ENCODE results near the gene PFDN1. TPM values are rescaled to one million over a fixed set of nuclear protein-coding genes. Genes with fewer than 3 reads are reported as not detected.

PFDN1 gene
- total and polyA plus RNA-seq, 4 donors, result 14.0 to 30.8 (median 20.7) TPM

DNA sequence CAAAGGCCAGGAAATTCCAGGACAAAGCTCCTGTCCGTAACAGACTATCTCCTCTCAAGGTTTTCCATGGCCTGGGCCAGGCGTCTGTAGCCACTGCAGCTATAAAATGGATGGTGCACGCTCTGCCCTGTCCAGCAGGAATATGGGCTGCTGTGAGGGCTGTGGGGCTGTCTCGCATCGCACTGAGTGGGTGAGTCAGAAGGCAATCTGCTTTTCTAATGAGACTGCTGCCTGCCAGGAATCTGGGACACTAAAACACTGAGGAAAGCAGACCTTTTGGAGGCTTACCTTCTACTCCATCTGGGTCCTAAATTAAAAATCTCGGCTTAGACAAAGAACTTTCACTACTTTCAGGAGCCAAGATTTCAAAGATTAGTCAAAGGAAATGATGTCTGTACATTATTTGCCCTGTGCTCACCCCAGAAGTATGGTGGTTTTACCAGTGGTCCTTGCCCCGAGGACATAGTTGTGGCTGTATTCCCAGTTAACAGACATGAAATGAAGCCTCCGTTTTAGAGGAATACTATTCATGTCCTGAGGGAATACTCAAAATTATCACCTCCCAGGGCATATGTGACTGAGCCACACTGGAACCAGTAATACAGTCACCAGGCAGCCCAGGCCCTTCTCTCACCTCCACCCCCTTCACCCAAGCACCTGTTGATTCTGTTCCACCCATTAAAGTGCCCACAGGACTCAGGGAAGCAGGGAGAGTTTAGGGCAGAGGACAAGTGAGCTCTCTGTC is 56.4 kb downstream of the PFDN1 start:
- Histone ChIP-seq H3K36me3 (ENCODE audit: control insufficient read depth in 4 of 4, insufficient read depth in 3 of 4, low read depth in 1 of 4, low read length in 3 of 4) (peaks cover 0 to 19% (median 5%) of the 10 kb centered on the region in 4 donors), H3K27me3 (ENCODE audit: control insufficient read depth in 4 of 4, insufficient read depth in 4 of 4, low read length in 3 of 4) (no peaks in the 10 kb centered on the region), H3K9ac (ENCODE audit: low read depth in 1 of 2, low read length in 2 of 2) (no peak overlapping the region), H3K4me3 (ENCODE audit: low read depth in 1 of 3, low read length in 3 of 3) (no peak overlapping the region), H3K9me3 (ENCODE audit: control insufficient read depth in 4 of 4, low read length in 3 of 4) (no peaks in the 10 kb centered on the region), H3K27ac (ENCODE audit: low read depth in 1 of 2, low read length in 2 of 2) (no peak overlapping the region), H3K4me1 (ENCODE audit: control insufficient read depth in 4 of 4, insufficient read depth in 4 of 4, low read length in 3 of 4) (peaks cover 0 to 8% (median 8%) of the 10 kb centered on the region in 4 donors)
- no peak for DNase-seq (ENCODE audit: low spot score)
- WGBS, result 83% methylated on average over 8 of the region's 8 CpGs
- no peak for TF ChIP-seq GABPA (IDR thresholded peaks at IDR 0.05 in 1 of 2, conservative IDR thresholded peaks at IDR 0.05 in 1 of 2)
- TF ChIP-seq, protein P1, sequence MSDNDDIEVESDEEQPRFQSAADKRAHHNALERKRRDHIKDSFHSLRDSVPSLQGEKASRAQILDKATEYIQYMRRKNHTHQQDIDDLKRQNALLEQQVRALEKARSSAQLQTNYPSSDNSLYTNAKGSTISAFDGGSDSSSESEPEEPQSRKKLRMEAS (IDR thresholded peaks at IDR 0.05), result no peak
- TF ChIP-seq, protein P2, sequence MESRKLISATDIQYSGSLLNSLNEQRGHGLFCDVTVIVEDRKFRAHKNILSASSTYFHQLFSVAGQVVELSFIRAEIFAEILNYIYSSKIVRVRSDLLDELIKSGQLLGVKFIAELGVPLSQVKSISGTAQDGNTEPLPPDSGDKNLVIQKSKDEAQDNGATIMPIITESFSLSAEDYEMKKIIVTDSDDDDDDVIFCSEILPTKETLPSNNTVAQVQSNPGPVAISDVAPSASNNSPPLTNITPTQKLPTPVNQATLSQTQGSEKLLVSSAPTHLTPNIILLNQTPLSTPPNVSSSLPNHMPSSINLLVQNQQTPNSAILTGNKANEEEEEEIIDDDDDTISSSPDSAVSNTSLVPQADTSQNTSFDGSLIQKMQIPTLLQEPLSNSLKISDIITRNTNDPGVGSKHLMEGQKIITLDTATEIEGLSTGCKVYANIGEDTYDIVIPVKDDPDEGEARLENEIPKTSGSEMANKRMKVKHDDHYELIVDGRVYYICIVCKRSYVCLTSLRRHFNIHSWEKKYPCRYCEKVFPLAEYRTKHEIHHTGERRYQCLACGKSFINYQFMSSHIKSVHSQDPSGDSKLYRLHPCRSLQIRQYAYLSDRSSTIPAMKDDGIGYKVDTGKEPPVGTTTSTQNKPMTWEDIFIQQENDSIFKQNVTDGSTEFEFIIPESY (IDR thresholded peaks at IDR 0.05), result no peak
- TF ChIP-seq, protein P3, sequence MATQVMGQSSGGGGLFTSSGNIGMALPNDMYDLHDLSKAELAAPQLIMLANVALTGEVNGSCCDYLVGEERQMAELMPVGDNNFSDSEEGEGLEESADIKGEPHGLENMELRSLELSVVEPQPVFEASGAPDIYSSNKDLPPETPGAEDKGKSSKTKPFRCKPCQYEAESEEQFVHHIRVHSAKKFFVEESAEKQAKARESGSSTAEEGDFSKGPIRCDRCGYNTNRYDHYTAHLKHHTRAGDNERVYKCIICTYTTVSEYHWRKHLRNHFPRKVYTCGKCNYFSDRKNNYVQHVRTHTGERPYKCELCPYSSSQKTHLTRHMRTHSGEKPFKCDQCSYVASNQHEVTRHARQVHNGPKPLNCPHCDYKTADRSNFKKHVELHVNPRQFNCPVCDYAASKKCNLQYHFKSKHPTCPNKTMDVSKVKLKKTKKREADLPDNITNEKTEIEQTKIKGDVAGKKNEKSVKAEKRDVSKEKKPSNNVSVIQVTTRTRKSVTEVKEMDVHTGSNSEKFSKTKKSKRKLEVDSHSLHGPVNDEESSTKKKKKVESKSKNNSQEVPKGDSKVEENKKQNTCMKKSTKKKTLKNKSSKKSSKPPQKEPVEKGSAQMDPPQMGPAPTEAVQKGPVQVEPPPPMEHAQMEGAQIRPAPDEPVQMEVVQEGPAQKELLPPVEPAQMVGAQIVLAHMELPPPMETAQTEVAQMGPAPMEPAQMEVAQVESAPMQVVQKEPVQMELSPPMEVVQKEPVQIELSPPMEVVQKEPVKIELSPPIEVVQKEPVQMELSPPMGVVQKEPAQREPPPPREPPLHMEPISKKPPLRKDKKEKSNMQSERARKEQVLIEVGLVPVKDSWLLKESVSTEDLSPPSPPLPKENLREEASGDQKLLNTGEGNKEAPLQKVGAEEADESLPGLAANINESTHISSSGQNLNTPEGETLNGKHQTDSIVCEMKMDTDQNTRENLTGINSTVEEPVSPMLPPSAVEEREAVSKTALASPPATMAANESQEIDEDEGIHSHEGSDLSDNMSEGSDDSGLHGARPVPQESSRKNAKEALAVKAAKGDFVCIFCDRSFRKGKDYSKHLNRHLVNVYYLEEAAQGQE (IDR thresholded peaks at IDR 0.05), result no peak
- TF ChIP-seq, protein P4, sequence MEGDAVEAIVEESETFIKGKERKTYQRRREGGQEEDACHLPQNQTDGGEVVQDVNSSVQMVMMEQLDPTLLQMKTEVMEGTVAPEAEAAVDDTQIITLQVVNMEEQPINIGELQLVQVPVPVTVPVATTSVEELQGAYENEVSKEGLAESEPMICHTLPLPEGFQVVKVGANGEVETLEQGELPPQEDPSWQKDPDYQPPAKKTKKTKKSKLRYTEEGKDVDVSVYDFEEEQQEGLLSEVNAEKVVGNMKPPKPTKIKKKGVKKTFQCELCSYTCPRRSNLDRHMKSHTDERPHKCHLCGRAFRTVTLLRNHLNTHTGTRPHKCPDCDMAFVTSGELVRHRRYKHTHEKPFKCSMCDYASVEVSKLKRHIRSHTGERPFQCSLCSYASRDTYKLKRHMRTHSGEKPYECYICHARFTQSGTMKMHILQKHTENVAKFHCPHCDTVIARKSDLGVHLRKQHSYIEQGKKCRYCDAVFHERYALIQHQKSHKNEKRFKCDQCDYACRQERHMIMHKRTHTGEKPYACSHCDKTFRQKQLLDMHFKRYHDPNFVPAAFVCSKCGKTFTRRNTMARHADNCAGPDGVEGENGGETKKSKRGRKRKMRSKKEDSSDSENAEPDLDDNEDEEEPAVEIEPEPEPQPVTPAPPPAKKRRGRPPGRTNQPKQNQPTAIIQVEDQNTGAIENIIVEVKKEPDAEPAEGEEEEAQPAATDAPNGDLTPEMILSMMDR (IDR thresholded peaks at IDR 0.05; ENCODE audit: low read depth, low read length, missing input control), result no peak
- TF ChIP-seq RAD21 (IDR thresholded peaks at IDR 0.05), result no peak
- TF ChIP-seq FOXA1 (IDR thresholded peaks at IDR 0.05), result no peak
- no peak for TF ChIP-seq RXRA (IDR thresholded peaks at IDR 0.05)
- no peak for TF ChIP-seq SP1 (IDR thresholded peaks at IDR 0.05)
- TF ChIP-seq HNF4A (conservative IDR thresholded peaks at IDR 0.05), result no peak
- TF ChIP-seq JUND (IDR thresholded peaks at IDR 0.05), result no peak

DNA sequence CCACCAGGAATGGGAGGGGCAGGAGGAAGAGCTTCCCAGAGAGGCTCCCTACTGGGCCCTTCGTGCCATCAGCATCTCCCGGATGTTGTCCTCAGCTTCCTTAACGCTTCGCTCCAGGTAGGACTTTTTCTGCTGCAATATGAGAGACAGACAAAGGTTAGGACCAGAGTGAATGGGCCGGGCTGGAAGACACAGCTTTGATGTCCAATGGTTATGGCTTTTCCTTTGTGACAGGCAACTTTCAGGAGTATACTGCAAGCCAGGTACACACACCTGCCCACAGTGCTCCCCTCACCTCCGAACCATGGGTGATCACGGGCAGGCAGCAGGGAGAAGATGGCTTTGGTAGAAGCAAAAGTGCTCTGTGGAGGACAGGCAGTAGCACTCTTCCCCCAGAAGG is 57.0 kb downstream of the PFDN1 start:
- Histone ChIP-seq H3K4me1 (ENCODE audit: control insufficient read depth in 4 of 4, insufficient read depth in 4 of 4, low read length in 3 of 4) (peaks cover 3 to 14% (median 14%) of the 10 kb centered on the region in 4 donors), H3K27me3 (ENCODE audit: control insufficient read depth in 4 of 4, insufficient read depth in 4 of 4, low read length in 3 of 4) (no peaks in the 10 kb centered on the region), H3K9me3 (ENCODE audit: control insufficient read depth in 4 of 4, low read length in 3 of 4) (no peaks in the 10 kb centered on the region), H3K27ac (ENCODE audit: low read depth in 1 of 2, low read length in 2 of 2) (no peak overlapping the region), H3K9ac (ENCODE audit: low read depth in 1 of 2, low read length in 2 of 2) (no peak overlapping the region), H3K36me3 (ENCODE audit: control insufficient read depth in 4 of 4, insufficient read depth in 3 of 4, low read depth in 1 of 4, low read length in 3 of 4) (peaks cover 0 to 19% (median 5%) of the 10 kb centered on the region in 4 donors), H3K4me3 (ENCODE audit: low read depth in 1 of 3, low read length in 3 of 3) (no peak overlapping the region)
- TF ChIP-seq, protein P2 (IDR thresholded peaks at IDR 0.05), result no peak
- TF ChIP-seq GABPA (IDR thresholded peaks at IDR 0.05 in 1 of 2, conservative IDR thresholded peaks at IDR 0.05 in 1 of 2), result no peak
- no peak for TF ChIP-seq EGR1 (IDR thresholded peaks at IDR 0.05; ENCODE audit: low read depth in 2 of 2)
- TF ChIP-seq FOXA2 (IDR thresholded peaks at IDR 0.05), result no peak
- TF ChIP-seq RXRA (IDR thresholded peaks at IDR 0.05), result no peak
- WGBS, result 93% methylated on average over 7 of the region's 7 CpGs
- DNase-seq (ENCODE audit: low spot score), result no peak
